Esophagus muscularis mucosa (tissue), 3 donors: ENCODE measurements around the gene AFAP1L2.

Source experiments
- POLR2A ChIP-seq: fragments of 450-650 bp; IDR thresholded peaks from one replicate; pipeline ENCODE4 v1.6.1; 2017; ENCODE audit warnings: antibody characterized with exemption, moderate library complexity, mild to moderate bottlenecking, low read depth
- TF ChIP-seq, protein P1 (sequence below), 3 experiments: fragments of 200-600 bp in 2 of 3; fragments of 450-650 bp in 1 of 3; sonication (generic) in 2 of 3; IDR thresholded peaks; one replicate each; pipeline ENCODE4 v1.5.1; 2017 to 2019; ENCODE audit warnings: antibody characterized with exemption in 3 of 3, mild to moderate bottlenecking in 2 of 3, moderate library complexity in 1 of 3

DNA sequence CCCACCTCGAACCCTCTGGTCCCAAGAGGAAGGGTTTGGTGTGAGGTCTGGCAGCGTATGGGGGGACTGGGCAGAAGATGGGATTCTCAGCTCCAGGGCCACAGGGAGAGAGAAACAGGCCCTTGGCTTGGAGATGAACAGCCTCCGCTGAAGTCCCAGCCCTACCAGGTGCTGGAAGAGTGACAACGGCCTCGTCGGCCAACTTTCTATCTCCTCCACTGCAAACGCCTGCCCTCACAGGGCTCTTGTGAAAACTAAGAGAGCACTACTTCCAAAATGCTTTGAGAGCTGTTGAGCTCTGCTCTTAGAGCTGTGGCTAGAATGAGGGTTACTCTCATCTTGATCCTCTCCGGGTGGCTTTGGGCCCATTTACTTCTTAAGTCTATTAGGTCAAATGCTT lies 63.5 kb downstream of the AFAP1L2 start:
- TF ChIP-seq POLR2A = no peak
- TF ChIP-seq, protein P1, sequence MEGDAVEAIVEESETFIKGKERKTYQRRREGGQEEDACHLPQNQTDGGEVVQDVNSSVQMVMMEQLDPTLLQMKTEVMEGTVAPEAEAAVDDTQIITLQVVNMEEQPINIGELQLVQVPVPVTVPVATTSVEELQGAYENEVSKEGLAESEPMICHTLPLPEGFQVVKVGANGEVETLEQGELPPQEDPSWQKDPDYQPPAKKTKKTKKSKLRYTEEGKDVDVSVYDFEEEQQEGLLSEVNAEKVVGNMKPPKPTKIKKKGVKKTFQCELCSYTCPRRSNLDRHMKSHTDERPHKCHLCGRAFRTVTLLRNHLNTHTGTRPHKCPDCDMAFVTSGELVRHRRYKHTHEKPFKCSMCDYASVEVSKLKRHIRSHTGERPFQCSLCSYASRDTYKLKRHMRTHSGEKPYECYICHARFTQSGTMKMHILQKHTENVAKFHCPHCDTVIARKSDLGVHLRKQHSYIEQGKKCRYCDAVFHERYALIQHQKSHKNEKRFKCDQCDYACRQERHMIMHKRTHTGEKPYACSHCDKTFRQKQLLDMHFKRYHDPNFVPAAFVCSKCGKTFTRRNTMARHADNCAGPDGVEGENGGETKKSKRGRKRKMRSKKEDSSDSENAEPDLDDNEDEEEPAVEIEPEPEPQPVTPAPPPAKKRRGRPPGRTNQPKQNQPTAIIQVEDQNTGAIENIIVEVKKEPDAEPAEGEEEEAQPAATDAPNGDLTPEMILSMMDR (IDR thresholded peaks at IDR 0.05) = no peak
